Endothelial cell of umbilical vein (primary cell): ENCODE data around the gene TEX28. TPM values are rescaled to one million over a fixed set of nuclear protein-coding genes. Genes with fewer than 3 reads are reported as not detected.

Source experiments
- BruUV-seq: library from RNA; stranded (reverse); fragments of 400-500 nt; replicated peaks from 2 replicates; lab custom pipeline; 2021; lab: Mats Ljungman, UMichigan
- CTCF ChIA-PET: fragments of 300-600, 350-600 bp; sonication (Branson Sonifier 250); formaldehyde crosslinking; loops from one replicate; lab custom pipeline; 2021; ENCODE audit warnings: antibody characterized with exemption, inconsistent platforms; lab: Charles Lee
- POLR2A ChIA-PET: fragments of 300-600, 350-600 bp; sonication (Branson Sonifier 250); formaldehyde crosslinking; loops from one replicate; lab custom pipeline; 2021; ENCODE audit warnings: antibody characterized with exemption, inconsistent platforms; lab: Charles Lee
- DNase-seq: peaks from one replicate; pipeline ENCODE4 v3.0.0-alpha.2; 2011; ENCODE audit warnings: low read depth, low spot score
- FAIRE-seq: peaks from 2 replicates; lab custom pipeline; 2011; peaks lifted over from hg19 to GRCh38; lab: Jason Lieb, UNC
- H2AFZ ChIP-seq: 2 replicates; pipeline ENCODE4 v1.6.0; 2012; ENCODE audit warnings: low read depth, low read length, control low read depth, inconsistent platforms
- H3K27ac ChIP-seq: 2 replicates; pipeline ENCODE4 v1.5.1; 2011; ENCODE audit warnings: low read depth, mild to moderate bottlenecking, control low read depth, low read length, moderate library complexity; ENCODE audit not compliant: insufficient read depth
- H3K27me3 ChIP-seq, 2 experiments: 2 replicates each; pipeline versions ENCODE4 v1.6.0 to v1.6.1; 2011; ENCODE audit warnings: low read length in 2 of 2, mixed read lengths in 1 of 2; ENCODE audit not compliant: control insufficient read depth in 2 of 2, insufficient read depth in 2 of 2
- H3K36me3 ChIP-seq, 2 experiments: 2 replicates in 1 of 2; 3 replicates in 1 of 2; pipeline ENCODE4 v1.5.1; 2011; ENCODE audit warnings: low read length in 2 of 2, mild to moderate bottlenecking in 1 of 2, moderate library complexity in 1 of 2; ENCODE audit not compliant: control insufficient read depth in 2 of 2, insufficient read depth in 2 of 2; ENCODE audit errors: extremely low read depth in 1 of 2
- H3K4me1 ChIP-seq: 3 replicates; pipeline ENCODE4 v1.5.1; 2011; ENCODE audit warnings: mild to moderate bottlenecking, low read length; ENCODE audit not compliant: control insufficient read depth, insufficient read depth; ENCODE audit errors: extremely low read depth
- H3K4me2 ChIP-seq: 2 replicates; pipeline ENCODE4 v1.6.1; 2011; ENCODE audit warnings: low read length, control low read depth, mixed read lengths; ENCODE audit not compliant: insufficient read depth
- H3K4me3 ChIP-seq, 3 experiments: fragments of 200-600 bp in 1 of 3; sonication (generic), shearing (Covaris generic) in 1 of 3; replicated peaks in 1 of 3; 2 replicates each; pipeline ENCODE4 v1.5.1; 2011 to 2016; ENCODE audit warnings: control low read depth in 3 of 3, low read length in 3 of 3, mild to moderate bottlenecking in 2 of 3, inconsistent platforms in 1 of 3, low read depth in 1 of 3, moderate library complexity in 1 of 3; ENCODE audit not compliant: insufficient read depth in 1 of 3
- H3K79me2 ChIP-seq: 2 replicates; pipeline ENCODE4 v1.6.0; 2012; ENCODE audit warnings: low read length, inconsistent platforms; ENCODE audit not compliant: control insufficient read depth, insufficient read depth
- H3K9ac ChIP-seq: replicated peaks from 2 replicates; pipeline ENCODE3; 2011; ENCODE audit warnings: low read length, control low read depth; ENCODE audit not compliant: insufficient read depth; ENCODE audit errors: extremely low read depth
- H3K9me1 ChIP-seq: replicated peaks from 3 replicates; pipeline ENCODE4 v1.6.0; 2011; ENCODE audit warnings: mild to moderate bottlenecking, low read length; ENCODE audit not compliant: control insufficient read depth, insufficient read depth; ENCODE audit errors: extremely low read depth
- H3K9me3 ChIP-seq: replicated peaks from 2 replicates; pipeline ENCODE4 v1.5.1; 2012; ENCODE audit warnings: low read length, inconsistent platforms; ENCODE audit not compliant: control insufficient read depth, insufficient read depth
- H4K20me1 ChIP-seq: replicated peaks from 2 replicates; pipeline ENCODE3; 2011; ENCODE audit warnings: mild to moderate bottlenecking, low read length; ENCODE audit not compliant: control insufficient read depth, insufficient read depth; ENCODE audit errors: extremely low read depth
- CTCF ChIP-seq, 2 donors: IDR thresholded peaks; 1 replicate in 1 of 2; 2 replicates in 1 of 2; pipeline ENCODE4 v1.5.1; 2011; ENCODE audit warnings: low read length in 2 of 2, mild to moderate bottlenecking in 2 of 2, moderate library complexity in 2 of 2, control low read depth in 1 of 2, inconsistent platforms in 1 of 2, low read depth in 1 of 2; ENCODE audit not compliant: insufficient read depth in 1 of 2; ENCODE audit errors: extremely low read depth in 1 of 2
- EZH2 ChIP-seq: IDR thresholded peaks from 2 replicates; pipeline ENCODE4 v1.6.1; 2012; ENCODE audit warnings: borderline replicate concordance, low read depth, mild to moderate bottlenecking, moderate library complexity, low read length, inconsistent platforms; ENCODE audit not compliant: severe bottlenecking
- FOS ChIP-seq: IDR thresholded peaks from 2 replicates; pipeline ENCODE4 v1.6.1; 2011; ENCODE audit warnings: mild to moderate bottlenecking, low read length, moderate library complexity, borderline replicate concordance; ENCODE audit not compliant: insufficient read depth
- GATA2 ChIP-seq: IDR thresholded peaks from 2 replicates; pipeline ENCODE4 v1.7.0; 2011; ENCODE audit warnings: low read depth, mild to moderate bottlenecking, moderate library complexity, mixed read lengths, low read length; ENCODE audit not compliant: insufficient read length, insufficient read depth
- JUN ChIP-seq: IDR thresholded peaks from 2 replicates; pipeline ENCODE4 v1.6.1; 2011; ENCODE audit warnings: borderline replicate concordance, low read depth; ENCODE audit not compliant: insufficient read length, insufficient read depth
- MAX ChIP-seq: IDR thresholded peaks from 2 replicates; pipeline ENCODE4 v1.6.1; 2011; ENCODE audit not compliant: insufficient read depth, insufficient read length
- MYC ChIP-seq: IDR thresholded peaks from one replicate; pipeline ENCODE4 v1.6.1; 2011; ENCODE audit warnings: mild to moderate bottlenecking, low read depth, low read length
- POLR2A ChIP-seq: IDR thresholded peaks from 2 replicates; pipeline ENCODE4 v1.6.1; 2012; ENCODE audit warnings: low read depth, mild to moderate bottlenecking, control low read depth, low read length
- POLR2AphosphoS5 ChIP-seq: IDR thresholded peaks from 2 replicates; pipeline ENCODE4 v1.6.1; 2012; ENCODE audit warnings: low read depth, mild to moderate bottlenecking, control low read depth, low read length, moderate library complexity; ENCODE audit not compliant: insufficient read depth
- dilution Hi-C: fragments of 300-500 bp; cut with MboI; formaldehyde crosslinking; loops from one replicate; pipeline ENCODE4 v1.15.0; 2019; ENCODE audit warnings: low sequenced_read_pairs; ENCODE audit not compliant: extremely low pct_ligation_motif_present
- intact Hi-C: fragments of 100-400 bp; cut with micrococcal nuclease; formaldehyde crosslinking; loops from one replicate; pipeline ENCODE4 v1.10.0; 2022
- polyA plus RNA-seq, 4 experiments: library from polyadenylated mRNA; depleted of rRNA in 3 of 4; stranded (reverse) in 3 of 4; unstranded in 1 of 4; fragments of >200 nt; gene quantifications; 2 replicates each; pipeline versions ENCODE4 v1.2.1 to v1.2.3, GENCODE V29; 2011 to 2012; ENCODE audit warnings: missing spikeins in 1 of 4
- total RNA-seq: library from RNA; stranded (reverse); gene quantifications from 2 replicates; pipeline ENCODE4 v1.2.3, GENCODE V29; 2021

The TEX28 gene
- total and polyA plus RNA-seq, 2 donors (not counting 3 experiments of a cell fraction or from before 2014, with no cell fraction given): not detected

GRCh38 chrX:154313147-154313546 is 18.2 kb upstream of the TEX28 start:
- POLR2A ChIA-PET: no interaction called here
- CTCF ChIA-PET: no interaction called here
- H2AFZ ChIP-seq: no peak overlapping the region

More at GRCh38 chrX:154313147-154313546, 18.2 kb upstream of the TEX28 start:
- no peak overlapping the region for H3K27ac ChIP-seq
- H3K9me3 ChIP-seq: no peaks in the 10 kb centered on the region
- intact Hi-C loops (no loop called here), dilution Hi-C loops (no loop called here)
- no peaks in the 10 kb centered on the region for H3K36me3 ChIP-seq
- no peaks in the 10 kb centered on the region for H3K79me2 ChIP-seq
- no peak overlapping the region for H3K9ac ChIP-seq
- H3K9me1 ChIP-seq: no peaks in the 10 kb centered on the region
- no peaks in the 10 kb centered on the region for H4K20me1 ChIP-seq
- H3K4me1 ChIP-seq: no peaks in the 10 kb centered on the region
- no peaks in the 10 kb centered on the region for H3K27me3 ChIP-seq
- no peak overlapping the region for H3K4me3 ChIP-seq
- no peak for TF ChIP-seq MYC
- TF ChIP-seq POLR2A: no peak
- TF ChIP-seq MAX: no peak
- no peak for TF ChIP-seq FOS
- no peak for TF ChIP-seq EZH2
- TF ChIP-seq CTCF (IDR thresholded peaks at IDR 0.05; ENCODE audit: extremely low read depth in 1 of 2, insufficient read depth in 1 of 2, low read depth in 1 of 2, low read length in 2 of 2): no peak
- TF ChIP-seq JUN: no peak
- TF ChIP-seq POLR2AphosphoS5: no peak
- no peak for TF ChIP-seq GATA2
- FAIRE-seq (no peak), DNase-seq (no peak)
- H3K4me2 ChIP-seq: no peak overlapping the region
- no TSS peak for BruUV-seq
